ENCODE data around the gene TANC2.

The TANC2 gene

GRCh38 chr17:62937606-62938005 lies 28.4 kb upstream of the TANC2 start:
- Histone ChIP-seq H3K4me1 (ENCODE audit: insufficient read depth, insufficient read length) (no peaks in the 10 kb centered on the region), H3K9ac (ENCODE audit: insufficient read length, low read depth) (no peak overlapping the region), H3K36me3 (ENCODE audit: insufficient read depth, insufficient read length, low read length) (no peaks in the 10 kb centered on the region), H3K4me3 (ENCODE audit: insufficient read length, low read depth) (no peak overlapping the region), H3K27me3 (ENCODE audit: insufficient read depth, insufficient read length) (no peaks in the 10 kb centered on the region), H3K9me3 (ENCODE audit: insufficient read depth, low read length) (peaks cover 14% of the 10 kb centered on the region)
- no peak for TF ChIP-seq ZNF274 (IDR thresholded peaks at IDR 0.05; ENCODE audit: low read depth, low read length)
- no peak for TF ChIP-seq SUZ12 (IDR thresholded peaks at IDR 0.05; ENCODE audit: extremely low read depth, insufficient read depth, insufficient read length)
- TF ChIP-seq YY1 (IDR thresholded peaks at IDR 0.05; ENCODE audit: insufficient read depth, insufficient read length): no peak
- no peak for DNase-seq (ENCODE audit: low read depth, low spot score)

GRCh38 chr17:62941358-62941991 lies 24.6 kb upstream of the TANC2 start:
- no peak overlapping the region for H3K9ac ChIP-seq (ENCODE audit: insufficient read length, low read depth)

GRCh38 chr17:62948370-62948769 lies 17.7 kb upstream of the TANC2 start:
- H3K9ac ChIP-seq (ENCODE audit: insufficient read length, low read depth): no peak overlapping the region
- no peaks in the 10 kb centered on the region for H3K36me3 ChIP-seq (ENCODE audit: insufficient read depth, insufficient read length, low read length)
- TF ChIP-seq YY1 (IDR thresholded peaks at IDR 0.05; ENCODE audit: insufficient read depth, insufficient read length): no peak
- no peak for TF ChIP-seq ZNF274 (IDR thresholded peaks at IDR 0.05; ENCODE audit: low read depth, low read length)
- no peak for TF ChIP-seq SUZ12 (IDR thresholded peaks at IDR 0.05; ENCODE audit: extremely low read depth, insufficient read depth, insufficient read length)
- no peaks in the 10 kb centered on the region for H3K9me3 ChIP-seq (ENCODE audit: insufficient read depth, low read length)
- no peaks in the 10 kb centered on the region for H3K4me1 ChIP-seq (ENCODE audit: insufficient read depth, insufficient read length)
- H3K4me3 ChIP-seq (ENCODE audit: insufficient read length, low read depth): no peak overlapping the region
- DNase-seq (ENCODE audit: low read depth, low spot score): no peak
- H3K27me3 ChIP-seq (ENCODE audit: insufficient read depth, insufficient read length): no peaks in the 10 kb centered on the region

More at GRCh38 chr17:62941358-62941991, 24.6 kb upstream of the TANC2 start:
- H3K4me1 ChIP-seq (ENCODE audit: insufficient read depth, insufficient read length): no peaks in the 10 kb centered on the region
- H3K27me3 ChIP-seq (ENCODE audit: insufficient read depth, insufficient read length): no peaks in the 10 kb centered on the region
- TF ChIP-seq YY1 (IDR thresholded peaks at IDR 0.05; ENCODE audit: insufficient read depth, insufficient read length) (no peak), SUZ12 (IDR thresholded peaks at IDR 0.05; ENCODE audit: extremely low read depth, insufficient read depth, insufficient read length) (no peak), ZNF274 (IDR thresholded peaks at IDR 0.05; ENCODE audit: low read depth, low read length) (no peak)
- H3K4me3 ChIP-seq (ENCODE audit: insufficient read length, low read depth): no peak overlapping the region
- H3K36me3 ChIP-seq (ENCODE audit: insufficient read depth, insufficient read length, low read length): no peaks in the 10 kb centered on the region
- no peak for DNase-seq (ENCODE audit: low read depth, low spot score)
- peaks cover 14% of the 10 kb centered on the region for H3K9me3 ChIP-seq (ENCODE audit: insufficient read depth, low read length)

DNA sequence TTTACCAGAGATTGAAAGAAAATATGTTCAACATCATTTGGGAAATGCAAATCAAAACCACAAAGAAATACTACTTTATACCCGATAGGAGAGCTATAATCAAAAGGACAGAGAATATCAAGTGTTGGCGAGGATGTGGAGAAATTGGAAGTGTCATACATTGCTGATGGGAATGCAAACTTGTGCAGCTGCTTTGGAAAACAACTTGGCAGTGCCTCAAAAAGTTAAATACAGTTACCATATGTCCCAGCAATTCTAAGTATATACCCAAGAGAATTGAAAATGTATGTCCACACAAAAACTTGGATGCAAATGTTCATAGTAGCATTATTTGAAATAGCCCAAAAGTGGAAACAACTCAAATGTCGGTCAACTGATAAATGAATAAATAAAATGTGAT lies 17.0 kb upstream of the TANC2 start:
- Histone ChIP-seq H3K27me3 (ENCODE audit: insufficient read depth, insufficient read length) (no peaks in the 10 kb centered on the region), H3K36me3 (ENCODE audit: insufficient read depth, insufficient read length, low read length) (no peaks in the 10 kb centered on the region), H3K4me1 (ENCODE audit: insufficient read depth, insufficient read length) (no peaks in the 10 kb centered on the region), H3K9me3 (ENCODE audit: insufficient read depth, low read length) (no peaks in the 10 kb centered on the region), H3K4me3 (ENCODE audit: insufficient read length, low read depth) (no peak overlapping the region), H3K9ac (ENCODE audit: insufficient read length, low read depth) (no peak overlapping the region)
- DNase-seq (ENCODE audit: low read depth, low spot score): no peak
- TF ChIP-seq ZNF274 (IDR thresholded peaks at IDR 0.05; ENCODE audit: low read depth, low read length): no peak
- no peak for TF ChIP-seq SUZ12 (IDR thresholded peaks at IDR 0.05; ENCODE audit: extremely low read depth, insufficient read depth, insufficient read length)
- TF ChIP-seq YY1 (IDR thresholded peaks at IDR 0.05; ENCODE audit: insufficient read depth, insufficient read length): no peak

DNA sequence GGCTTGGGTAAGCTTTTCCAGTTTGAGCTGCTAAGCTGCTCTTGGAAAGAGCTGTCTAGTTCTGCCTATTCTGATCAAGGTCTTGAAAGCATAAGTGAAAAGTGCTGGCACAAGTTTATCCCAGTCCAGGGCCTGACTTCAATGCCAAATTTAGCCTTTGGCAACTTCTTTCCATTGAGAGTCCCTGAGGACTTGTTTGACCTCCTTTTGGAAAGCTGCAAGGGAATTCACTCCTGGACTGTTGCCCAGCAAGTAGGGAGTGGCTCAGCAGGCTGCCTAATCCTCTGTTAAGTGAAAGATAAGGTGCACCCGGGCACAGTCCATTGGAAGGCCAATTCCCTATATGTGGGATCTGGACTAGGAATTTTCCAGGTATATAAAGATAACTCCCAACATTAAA lies 16.0 kb upstream of the TANC2 start:
- no peak for DNase-seq (ENCODE audit: low read depth, low spot score)
- Histone ChIP-seq H3K36me3 (ENCODE audit: insufficient read depth, insufficient read length, low read length) (no peaks in the 10 kb centered on the region), H3K4me3 (ENCODE audit: insufficient read length, low read depth) (no peak overlapping the region), H3K27me3 (ENCODE audit: insufficient read depth, insufficient read length) (no peaks in the 10 kb centered on the region), H3K9me3 (ENCODE audit: insufficient read depth, low read length) (no peaks in the 10 kb centered on the region), H3K9ac (ENCODE audit: insufficient read length, low read depth) (no peak overlapping the region), H3K4me1 (ENCODE audit: insufficient read depth, insufficient read length) (no peaks in the 10 kb centered on the region)
- TF ChIP-seq SUZ12 (IDR thresholded peaks at IDR 0.05; ENCODE audit: extremely low read depth, insufficient read depth, insufficient read length): no peak
- TF ChIP-seq ZNF274 (IDR thresholded peaks at IDR 0.05; ENCODE audit: low read depth, low read length): no peak

GRCh38 chr17:62955841-62956352 lies 10.1 kb upstream of the TANC2 start:
- Histone ChIP-seq H3K4me3 (ENCODE audit: insufficient read length, low read depth) (no peak overlapping the region), H3K4me1 (ENCODE audit: insufficient read depth, insufficient read length) (no peaks in the 10 kb centered on the region), H3K36me3 (ENCODE audit: insufficient read depth, insufficient read length, low read length) (no peaks in the 10 kb centered on the region), H3K9ac (ENCODE audit: insufficient read length, low read depth) (no peak overlapping the region), H3K27me3 (ENCODE audit: insufficient read depth, insufficient read length) (no peaks in the 10 kb centered on the region), H3K9me3 (ENCODE audit: insufficient read depth, low read length) (no peaks in the 10 kb centered on the region)
- no peak for DNase-seq (ENCODE audit: low read depth, low spot score)
- TF ChIP-seq YY1 (IDR thresholded peaks at IDR 0.05; ENCODE audit: insufficient read depth, insufficient read length) (no peak), SUZ12 (IDR thresholded peaks at IDR 0.05; ENCODE audit: extremely low read depth, insufficient read depth, insufficient read length) (no peak), ZNF274 (IDR thresholded peaks at IDR 0.05; ENCODE audit: low read depth, low read length) (no peak)

GRCh38 chr17:62963296-62963695 lies 2.7 kb upstream of the TANC2 start:
- no peak for DNase-seq (ENCODE audit: low read depth, low spot score)
- Histone ChIP-seq H3K27me3 (ENCODE audit: insufficient read depth, insufficient read length) (peaks cover 24% of the 10 kb centered on the region), H3K9me3 (ENCODE audit: insufficient read depth, low read length) (no peaks in the 10 kb centered on the region), H3K9ac (ENCODE audit: insufficient read length, low read depth) (no peak overlapping the region), H3K4me3 (ENCODE audit: insufficient read length, low read depth) (no peak overlapping the region), H3K4me1 (ENCODE audit: insufficient read depth, insufficient read length) (peaks cover 5% of the 10 kb centered on the region), H3K36me3 (ENCODE audit: insufficient read depth, insufficient read length, low read length) (no peaks in the 10 kb centered on the region)
- TF ChIP-seq YY1 (IDR thresholded peaks at IDR 0.05; ENCODE audit: insufficient read depth, insufficient read length) (no peak), ZNF274 (IDR thresholded peaks at IDR 0.05; ENCODE audit: low read depth, low read length) (no peak), SUZ12 (IDR thresholded peaks at IDR 0.05; ENCODE audit: extremely low read depth, insufficient read depth, insufficient read length) (no peak)

All from NT2/D1 (cell line).